ENCODE results near the gene SFXN4.
"Not testable (repeated sequence)": the region's sequence is repeated elsewhere in the genome, so short reads cannot be mapped to it uniquely, and the experiment has no call there.

The SFXN4 gene

DNA sequence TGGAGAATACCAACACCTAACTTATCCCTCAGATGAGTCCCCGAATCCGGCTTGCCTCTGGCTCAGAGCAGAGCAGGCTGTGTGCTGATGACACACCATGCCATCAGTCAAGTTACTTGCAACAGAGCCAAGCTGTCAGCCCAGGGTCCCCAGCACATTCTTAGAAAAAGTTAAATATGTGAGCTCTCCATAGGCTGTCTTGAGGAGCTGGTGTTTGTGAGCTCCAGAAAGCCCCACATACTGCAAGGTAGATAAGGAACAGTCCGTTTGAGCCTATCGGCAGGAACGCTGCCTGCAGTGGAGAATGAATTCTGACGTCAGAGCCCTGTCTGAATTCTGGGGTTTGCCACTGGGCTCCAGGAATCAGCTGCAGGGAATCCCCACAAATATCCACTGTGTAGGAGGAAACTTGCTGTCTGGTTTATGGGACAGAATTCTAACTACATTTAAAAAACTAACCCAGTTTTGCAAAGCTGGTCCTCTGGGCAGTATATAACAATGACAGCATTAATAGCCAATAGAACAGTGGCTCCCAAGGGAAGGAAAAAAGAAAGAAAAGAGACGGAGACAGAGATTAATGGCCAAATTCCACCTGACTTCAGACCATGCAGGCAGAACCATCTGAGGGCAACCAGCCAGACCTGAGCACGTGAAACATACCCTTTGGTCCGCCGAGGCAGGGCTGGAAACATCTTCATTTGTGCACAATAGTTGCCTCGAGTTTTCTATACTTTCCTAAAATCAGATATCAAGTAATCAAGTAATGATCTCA lies 3.6 kb downstream of the SFXN4 start:
- DNase-seq (ENCODE audit: low read depth, low spot score) = no peak
- no peak overlapping the region for H3K9ac ChIP-seq (ENCODE audit: insufficient read length)
- H3K9me3 ChIP-seq (ENCODE audit: low read depth, low read length) = no peaks in the 10 kb centered on the region
- no peak overlapping the region for H3K27ac ChIP-seq
- no peaks in the 10 kb centered on the region; the same call in 1 of the 2 replicates for H3K36me3 ChIP-seq (ENCODE audit: insufficient read depth, low read length)
- H3K4me3 ChIP-seq = no peak overlapping the region
- TF ChIP-seq POLR2AphosphoS5 (IDR thresholded peaks at IDR 0.05; ENCODE audit: borderline replicate concordance, low read depth, low read length) = no peak
- no peak for TF ChIP-seq EZH2 (IDR thresholded peaks at IDR 0.05)
- no peak for TF ChIP-seq FOXP2 (optimal IDR thresholded peaks at IDR 0.05; ENCODE audit: control extremely low read depth, extremely low read length, insufficient read depth)

DNA sequence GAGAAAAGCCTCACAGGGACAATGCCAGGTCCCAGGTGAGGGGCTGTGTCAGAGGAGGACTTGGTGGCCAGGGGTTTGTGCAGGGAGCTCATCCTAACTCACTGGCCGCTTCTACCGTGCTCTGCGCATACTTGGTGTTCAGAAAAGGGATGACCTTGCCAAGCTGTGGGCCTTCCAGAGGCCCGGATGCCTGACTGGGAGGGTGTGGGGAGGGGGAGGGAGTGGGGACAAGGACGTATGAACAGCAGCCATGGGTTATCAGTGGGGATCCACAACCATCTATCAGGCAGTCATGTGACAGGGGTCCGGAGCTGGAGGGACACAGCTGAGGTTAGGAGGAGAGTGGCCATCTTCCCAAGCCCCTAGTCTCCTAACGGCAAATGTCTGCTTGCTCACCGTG lies 6.2 kb downstream of the SFXN4 start:
- no peak for DNase-seq (ENCODE audit: low read depth, low spot score)
- Histone ChIP-seq H3K9me3 (ENCODE audit: low read depth, low read length) (no peaks in the 10 kb centered on the region), H3K9ac (ENCODE audit: insufficient read length) (no peak overlapping the region), H3K36me3 (ENCODE audit: insufficient read depth, low read length) (peaks cover 8% of the 10 kb centered on the region; the same call in 1 of the 2 replicates), H3K4me3 (no peak overlapping the region), H3K27ac (no peak overlapping the region)
- TF ChIP-seq EZH2 (IDR thresholded peaks at IDR 0.05) = no peak
- TF ChIP-seq FOXP2 (optimal IDR thresholded peaks at IDR 0.05; ENCODE audit: control extremely low read depth, extremely low read length, insufficient read depth) = no peak

DNA sequence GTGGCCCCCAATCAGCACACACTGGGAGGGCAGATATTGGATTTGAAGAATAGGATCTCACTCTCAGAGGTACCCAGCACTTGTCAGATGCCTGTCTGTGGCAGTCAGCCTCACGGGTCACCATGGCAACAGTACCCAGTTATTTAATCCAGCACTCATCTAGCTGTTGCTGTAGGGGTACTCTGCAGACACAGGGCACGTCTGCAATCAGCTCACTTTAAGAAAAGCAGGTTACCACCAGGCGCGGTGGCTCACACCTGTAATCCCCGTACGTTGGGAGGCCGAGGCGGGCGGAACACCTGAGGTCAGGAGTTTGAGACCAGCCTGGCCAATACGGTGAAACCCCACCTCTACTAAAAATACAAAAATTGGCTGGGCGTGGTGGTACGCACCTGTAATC lies 11.9 kb downstream of the SFXN4 start:
- H3K27ac ChIP-seq = no peak overlapping the region
- TF ChIP-seq EZH2 (IDR thresholded peaks at IDR 0.05) (no peak), FOXP2 (optimal IDR thresholded peaks at IDR 0.05; ENCODE audit: control extremely low read depth, extremely low read length, insufficient read depth) (no peak), POLR2AphosphoS5 (IDR thresholded peaks at IDR 0.05; ENCODE audit: borderline replicate concordance, low read depth, low read length) (no peak)
- peaks cover 11% of the 10 kb centered on the region; the same call in 1 of the 2 replicates for H3K36me3 ChIP-seq (ENCODE audit: insufficient read depth, low read length)
- H3K9me3 ChIP-seq (ENCODE audit: low read depth, low read length) = no peaks in the 10 kb centered on the region
- H3K4me3 ChIP-seq = no peak overlapping the region
- no peak for DNase-seq (ENCODE audit: low read depth, low spot score)
- H3K9ac ChIP-seq (ENCODE audit: insufficient read length) = no peak overlapping the region

DNA sequence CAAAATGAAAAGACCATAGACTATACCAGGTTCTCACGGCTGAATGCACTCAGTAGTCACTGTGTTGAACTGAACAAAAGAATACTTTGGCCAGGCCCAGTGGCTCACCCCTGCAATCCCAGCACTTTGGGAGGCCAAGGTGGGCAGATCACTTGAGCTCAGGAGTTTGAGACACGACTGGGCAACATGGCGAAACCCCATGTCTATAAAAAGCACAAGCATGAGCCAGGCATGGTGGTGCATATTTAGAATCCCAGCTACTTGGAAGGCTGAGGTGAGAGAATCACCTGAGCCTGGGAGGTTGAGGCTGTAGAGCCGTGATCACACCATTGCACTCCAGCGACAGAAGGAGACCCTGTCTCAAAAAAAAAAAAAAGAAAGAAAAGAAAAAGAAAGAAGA lies 12.5 kb downstream of the SFXN4 start:
- DNase-seq (ENCODE audit: low read depth, low spot score) = no peak
- Histone ChIP-seq H3K9ac (ENCODE audit: insufficient read length) (no peak overlapping the region), H3K9me3 (ENCODE audit: low read depth, low read length) (no peaks in the 10 kb centered on the region), H3K27ac (no peak overlapping the region), H3K36me3 (ENCODE audit: insufficient read depth, low read length) (peaks cover 11% of the 10 kb centered on the region; the same call in 1 of the 2 replicates), H3K4me3 (no peak overlapping the region)
- TF ChIP-seq EZH2 (IDR thresholded peaks at IDR 0.05) = no peak
- TF ChIP-seq FOXP2 (optimal IDR thresholded peaks at IDR 0.05; ENCODE audit: control extremely low read depth, extremely low read length, insufficient read depth) = no peak
- TF ChIP-seq POLR2AphosphoS5 (IDR thresholded peaks at IDR 0.05; ENCODE audit: borderline replicate concordance, low read depth, low read length) = no peak

DNA sequence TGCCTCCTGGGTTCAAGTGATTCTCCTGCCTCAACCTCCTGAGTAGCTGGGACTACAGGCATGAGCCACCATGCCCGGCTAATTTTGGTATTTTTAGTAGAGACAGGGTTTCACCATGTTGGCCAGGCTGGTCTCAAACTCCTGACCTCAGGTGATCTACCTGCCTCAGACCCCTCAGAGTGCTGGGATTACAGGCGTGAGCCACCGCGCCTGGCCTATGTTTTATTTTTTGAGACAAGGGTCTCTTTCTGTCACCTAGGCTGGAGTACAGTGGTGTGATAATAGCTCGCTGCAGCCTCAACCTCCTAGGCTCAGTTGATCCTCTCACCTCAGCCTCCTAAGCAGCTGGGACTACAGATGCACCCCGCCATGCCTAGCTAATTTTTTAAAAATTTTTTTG lies 13.9 kb downstream of the SFXN4 start:
- not testable (repeated sequence) for H3K9me3 ChIP-seq (ENCODE audit: low read depth, low read length); H3K27ac ChIP-seq; H3K4me3 ChIP-seq; H3K9ac ChIP-seq (ENCODE audit: insufficient read length); DNase-seq (ENCODE audit: low read depth, low spot score)
- peaks cover 11% of the 10 kb centered on the region; the same call in 1 of the 2 replicates for H3K36me3 ChIP-seq (ENCODE audit: insufficient read depth, low read length)

DNA sequence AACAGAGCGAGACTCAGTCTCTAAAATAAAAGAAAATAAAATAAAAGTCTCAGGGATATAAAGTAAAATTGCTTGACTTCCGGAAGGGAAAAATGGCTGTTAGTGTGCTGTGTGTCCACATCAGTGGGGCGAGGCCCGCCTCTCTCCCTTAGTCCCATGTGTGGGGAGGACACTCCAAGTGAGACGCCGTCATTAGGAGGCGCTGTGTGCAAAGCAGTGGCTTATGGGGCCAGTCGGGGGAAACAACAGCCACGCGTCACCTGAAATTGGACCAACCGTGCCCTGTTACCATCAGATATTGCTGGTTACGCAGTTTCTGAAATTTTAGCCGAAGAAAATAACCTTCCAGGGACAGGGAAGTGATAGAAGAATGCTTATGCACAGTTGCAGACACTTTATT lies 15.8 kb downstream of the SFXN4 start:
- Histone ChIP-seq H3K27ac (no peak overlapping the region), H3K9ac (ENCODE audit: insufficient read length) (no peak overlapping the region), H3K9me3 (ENCODE audit: low read depth, low read length) (no peaks in the 10 kb centered on the region), H3K4me3 (no peak overlapping the region), H3K36me3 (ENCODE audit: insufficient read depth, low read length) (peaks cover 3% of the 10 kb centered on the region; the same call in 1 of the 2 replicates)
- TF ChIP-seq FOXP2 (optimal IDR thresholded peaks at IDR 0.05; ENCODE audit: control extremely low read depth, extremely low read length, insufficient read depth) (no peak), POLR2AphosphoS5 (IDR thresholded peaks at IDR 0.05; ENCODE audit: borderline replicate concordance, low read depth, low read length) (no peak), EZH2 (IDR thresholded peaks at IDR 0.05) (no peak)
- DNase-seq (ENCODE audit: low read depth, low spot score) = no peak

DNA sequence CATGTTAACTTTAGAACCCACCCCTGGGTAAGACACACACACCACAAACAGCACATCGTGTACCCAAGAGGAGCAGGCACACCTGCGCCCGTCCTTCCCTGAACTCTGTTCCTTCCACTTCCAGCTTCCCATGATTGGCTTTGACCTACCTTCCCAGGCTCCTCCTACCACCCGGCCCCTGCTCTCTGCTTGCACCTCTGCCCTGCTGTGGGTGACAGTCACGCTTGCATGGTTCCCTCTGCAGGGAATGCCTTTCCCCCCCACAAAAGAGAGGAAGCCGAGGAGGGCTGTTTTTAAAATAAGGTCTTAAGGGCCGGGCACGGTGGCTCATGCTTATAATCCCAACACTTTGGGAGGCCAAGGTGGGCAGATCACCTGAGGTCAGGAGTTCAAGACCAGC lies 16.4 kb downstream of the SFXN4 start:
- TF ChIP-seq FOXP2 (optimal IDR thresholded peaks at IDR 0.05; ENCODE audit: control extremely low read depth, extremely low read length, insufficient read depth) = no peak
- TF ChIP-seq POLR2AphosphoS5 (IDR thresholded peaks at IDR 0.05; ENCODE audit: borderline replicate concordance, low read depth, low read length) = no peak
- no peak for TF ChIP-seq EZH2 (IDR thresholded peaks at IDR 0.05)
- Histone ChIP-seq H3K27ac (no peak overlapping the region), H3K4me3 (no peak overlapping the region), H3K9ac (ENCODE audit: insufficient read length) (no peak overlapping the region), H3K9me3 (ENCODE audit: low read depth, low read length) (no peaks in the 10 kb centered on the region), H3K36me3 (ENCODE audit: insufficient read depth, low read length) (peaks cover 3% of the 10 kb centered on the region; the same call in 1 of the 2 replicates)
- no peak for DNase-seq (ENCODE audit: low read depth, low spot score)

DNA sequence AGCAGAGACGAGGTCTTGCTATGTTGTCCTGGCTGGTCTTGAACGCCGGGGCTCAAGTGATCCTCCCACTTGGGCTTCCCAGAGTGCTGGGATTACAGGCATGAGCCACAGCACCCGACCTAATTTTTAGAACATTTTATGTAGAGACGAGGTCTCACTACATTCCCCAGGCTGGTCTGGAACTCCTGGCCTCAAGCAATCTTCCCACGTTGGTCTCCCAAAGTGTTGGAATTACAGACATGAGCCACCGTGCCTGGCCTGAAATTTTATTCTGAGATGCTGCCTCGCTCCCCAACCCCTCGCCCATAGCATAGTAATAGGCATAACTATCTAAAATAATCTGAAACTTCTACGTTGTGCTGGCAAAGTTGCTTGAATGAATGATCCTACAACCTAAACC lies 21.9 kb downstream of the SFXN4 start:
- no peak overlapping the region for H3K4me3 ChIP-seq
- TF ChIP-seq POLR2AphosphoS5 (IDR thresholded peaks at IDR 0.05; ENCODE audit: borderline replicate concordance, low read depth, low read length) (no peak), FOXP2 (optimal IDR thresholded peaks at IDR 0.05; ENCODE audit: control extremely low read depth, extremely low read length, insufficient read depth) (no peak), EZH2 (IDR thresholded peaks at IDR 0.05) (no peak)
- H3K27ac ChIP-seq = no peak overlapping the region
- H3K9ac ChIP-seq (ENCODE audit: insufficient read length) = no peak overlapping the region
- no peak for DNase-seq (ENCODE audit: low read depth, low spot score)
- no peaks in the 10 kb centered on the region for H3K9me3 ChIP-seq (ENCODE audit: low read depth, low read length)
- no peaks in the 10 kb centered on the region; the same call in 1 of the 2 replicates for H3K36me3 ChIP-seq (ENCODE audit: insufficient read depth, low read length)

All from SK-N-MC (cell line).